Keratinocyte (primary cell): ENCODE data around the gene PPP6R1. TPM values are rescaled to one million over a fixed set of nuclear protein-coding genes. Genes with fewer than 3 reads are reported as not detected.

Source experiments
- DNase-seq: peaks from one replicate; pipeline ENCODE4 v3.0.0-alpha.2; 2011; ENCODE audit warnings: low read depth, missing footprints, low spot score
- FAIRE-seq: peaks from 2 replicates; lab custom pipeline; 2011; peaks lifted over from hg19 to GRCh38; lab: Jason Lieb, UNC
- H2AFZ ChIP-seq: 2 replicates; pipeline ENCODE4 v1.6.0; 2012; ENCODE audit warnings: low read length, control low read depth, inconsistent platforms; ENCODE audit not compliant: control insufficient read depth
- H3K27ac ChIP-seq: 2 replicates; pipeline ENCODE4 v1.5.1; 2011; ENCODE audit warnings: low read length; ENCODE audit not compliant: control insufficient read depth, insufficient read depth
- H3K27me3 ChIP-seq: 3 replicates; pipeline ENCODE4 v1.6.0; 2011; ENCODE audit warnings: low read length; ENCODE audit not compliant: control insufficient read depth, insufficient read depth; ENCODE audit errors: extremely low read depth
- H3K36me3 ChIP-seq, 2 experiments: 2 replicates in 1 of 2; 3 replicates in 1 of 2; pipeline ENCODE4 v1.5.1; 2011; ENCODE audit warnings: low read length in 2 of 2, mild to moderate bottlenecking in 1 of 2; ENCODE audit not compliant: control insufficient read depth in 2 of 2, insufficient read depth in 2 of 2; ENCODE audit errors: extremely low read depth in 1 of 2
- H3K4me1 ChIP-seq: 3 replicates; pipeline ENCODE4 v1.5.1; 2011; ENCODE audit warnings: low read length; ENCODE audit not compliant: control insufficient read depth, insufficient read depth; ENCODE audit errors: extremely low read depth
- H3K4me2 ChIP-seq: 3 replicates; pipeline ENCODE4 v1.6.0; 2011; ENCODE audit warnings: low read depth, low read length; ENCODE audit not compliant: control insufficient read depth, insufficient read depth; ENCODE audit errors: extremely low read depth
- H3K4me3 ChIP-seq, 3 experiments: fragments of 200-600 bp in 1 of 3; sonication (generic) in 1 of 3; 2 replicates in 2 of 3; 3 replicates in 1 of 3; pipeline ENCODE4 v1.5.1; 2011 to 2016; ENCODE audit warnings: low read length in 3 of 3, mild to moderate bottlenecking in 3 of 3, control low read depth in 2 of 3, inconsistent platforms in 1 of 3, low read depth in 1 of 3, mixed read lengths in 1 of 3, mixed run types in 1 of 3, moderate library complexity in 1 of 3; ENCODE audit not compliant: control insufficient read depth in 2 of 3, insufficient read depth in 2 of 3; ENCODE audit errors: extremely low read depth in 1 of 3
- H3K79me2 ChIP-seq: 2 replicates; pipeline ENCODE4 v1.6.0; 2012; ENCODE audit warnings: low read length; ENCODE audit not compliant: control insufficient read depth, insufficient read depth
- H3K9ac ChIP-seq: 3 replicates; pipeline ENCODE4 v1.6.0; 2011; ENCODE audit warnings: low read length; ENCODE audit not compliant: control insufficient read depth, insufficient read depth; ENCODE audit errors: extremely low read depth
- H3K9me1 ChIP-seq: 3 replicates; pipeline ENCODE4 v1.6.0; 2011; ENCODE audit warnings: low read length; ENCODE audit not compliant: control insufficient read depth, insufficient read depth; ENCODE audit errors: extremely low read depth
- H3K9me3 ChIP-seq: 2 replicates; pipeline ENCODE4 v1.5.1; 2012; ENCODE audit warnings: low read depth, low read length; ENCODE audit not compliant: control insufficient read depth
- H4K20me1 ChIP-seq: 3 replicates; pipeline ENCODE4 v1.6.0; 2011; ENCODE audit warnings: low read length; ENCODE audit not compliant: control insufficient read depth, insufficient read depth; ENCODE audit errors: extremely low read depth
- CTCF ChIP-seq, 3 experiments: IDR thresholded peaks in 1 of 3; conservative IDR thresholded peaks in 1 of 3; optimal IDR thresholded peaks in 1 of 3; 2 replicates in 2 of 3; 3 replicates in 1 of 3; pipeline versions ENCODE3 to v1.5.1; 2011; ENCODE audit warnings: low read length in 3 of 3, mild to moderate bottlenecking in 3 of 3, moderate library complexity in 2 of 3, control low read depth in 1 of 3, inconsistent platforms in 1 of 3; ENCODE audit not compliant: insufficient read depth in 2 of 3; ENCODE audit errors: extremely low read depth in 1 of 3
- EZH2 ChIP-seq: IDR thresholded peaks from one replicate; pipeline ENCODE4 v1.6.1; 2012; ENCODE audit warnings: inconsistent platforms, mild to moderate bottlenecking, low read length, moderate library complexity
- dilution Hi-C: fragments of 300-500 bp; cut with MboI; formaldehyde crosslinking; loops from one replicate; pipeline ENCODE4 v1.7.0; 2020; ENCODE audit warnings: low sequenced_read_pairs; ENCODE audit not compliant: extremely low pct_ligation_motif_present
- polyA plus RNA-seq, 5 experiments: library from polyadenylated mRNA; depleted of rRNA in 3 of 5; stranded (reverse) in 3 of 5; stranded (forward) in 1 of 5; unstranded in 1 of 5; fragments of >200 nt; gene quantifications; 1 replicate in 1 of 5; 2 replicates in 3 of 5; 3 replicates in 1 of 5; pipeline versions ENCODE4 v1.2.1 to v1.2.3, GENCODE V29; 2011 to 2012; ENCODE audit warnings: missing spikeins in 2 of 5, low read depth in 1 of 5, low replicate concordance in 1 of 5

PPP6R1 gene
- polyA plus RNA-seq, 1 donor (not counting 4 experiments of a cell fraction or from before 2014, with no cell fraction given), result 26.7 TPM

DNA sequence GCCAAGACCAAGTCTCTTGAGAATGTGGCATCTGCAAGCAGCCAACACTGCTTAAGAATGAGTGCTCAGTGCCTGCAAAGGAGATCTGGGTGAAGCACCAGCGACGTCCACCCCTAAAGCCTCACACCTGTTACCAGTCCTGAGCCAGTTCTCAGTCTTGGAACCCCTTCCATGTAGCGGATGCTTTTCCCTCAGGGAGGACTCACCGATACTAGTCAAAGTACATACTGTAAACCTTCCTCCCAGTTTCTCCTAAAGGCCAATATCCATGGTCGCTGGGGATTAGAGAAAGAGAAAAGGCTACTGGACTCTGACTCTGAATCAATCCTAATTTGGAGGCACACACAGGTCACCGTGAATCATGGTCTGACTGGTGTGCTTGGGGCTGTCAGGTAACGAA lies 45.3 kb downstream of the PPP6R1 start:
- no peak for TF ChIP-seq CTCF (optimal IDR thresholded peaks at IDR 0.05 in 1 of 3, IDR thresholded peaks at IDR 0.05 in 1 of 3, conservative IDR thresholded peaks at IDR 0.05 in 1 of 3; ENCODE audit: extremely low read depth in 1 of 3, insufficient read depth in 2 of 3, low read length in 3 of 3)
- no peak for TF ChIP-seq EZH2
- Histone ChIP-seq H2AFZ (no peak overlapping the region), H3K4me2 (no peak overlapping the region), H3K79me2 (no peaks in the 10 kb centered on the region), H3K9me3 (no peaks in the 10 kb centered on the region), H3K9me1 (peaks cover 7% of the 10 kb centered on the region), H3K4me3 (no peak overlapping the region), H3K9ac (no peak overlapping the region), H3K27ac (no peak overlapping the region), H3K27me3 (no peaks in the 10 kb centered on the region), H4K20me1 (peaks cover 3% of the 10 kb centered on the region), H3K4me1 (peaks cover 22% of the 10 kb centered on the region), H3K36me3 (no peaks in the 10 kb centered on the region)
- FAIRE-seq, result no peak
- dilution Hi-C loops, result no loop called here
- DNase-seq, result no peak

- Histone ChIP-seq H3K36me3 (no peaks in the 10 kb centered on the region), H3K9me1 (peaks cover 7% of the 10 kb centered on the region), H3K9ac (no peak overlapping the region), H3K27me3 (no peaks in the 10 kb centered on the region), H3K79me2 (no peaks in the 10 kb centered on the region), H3K27ac (no peak overlapping the region), H4K20me1 (peaks cover 3% of the 10 kb centered on the region), H3K9me3 (no peaks in the 10 kb centered on the region), H2AFZ (no peak overlapping the region), H3K4me1 (peaks cover 22% of the 10 kb centered on the region), H3K4me3 (no peak overlapping the region), H3K4me2 (no peak overlapping the region)
- no peak for TF ChIP-seq EZH2
- TF ChIP-seq CTCF (optimal IDR thresholded peaks at IDR 0.05 in 1 of 3, IDR thresholded peaks at IDR 0.05 in 1 of 3, conservative IDR thresholded peaks at IDR 0.05 in 1 of 3; ENCODE audit: extremely low read depth in 1 of 3, insufficient read depth in 2 of 3, low read length in 3 of 3), result peak; percentile 21 to 47 (median 38)
- DNase-seq, result no peak
- dilution Hi-C loops, result no loop called here
- FAIRE-seq, result no peak
Measured at GRCh38 chr19:55212447-55212846, 46.4 kb downstream of the PPP6R1 start.
